Tibial nerve (tissue), 4 donors: ENCODE data around the gene REXO1. TPM values are rescaled to one million over a fixed set of nuclear protein-coding genes. Genes with fewer than 3 reads are reported as not detected.
"Not testable (repeated sequence)": the region's sequence is repeated elsewhere in the genome, so short reads cannot be mapped to it uniquely, and the experiment has no call there.

Experiments
- DNase-seq, 2 donors: peaks; one replicate each; pipeline ENCODE4 v3.0.0-alpha.2; 2019; ENCODE audit warnings: low spot score in 2 of 2
- H3K27ac ChIP-seq, 4 donors: fragments of 200-600 bp; sonication (generic) in 3 of 4; one replicate each; pipeline ENCODE4 v1.5.1; 2017 to 2019; ENCODE audit warnings: mild to moderate bottlenecking in 1 of 4
- H3K27me3 ChIP-seq, 2 donors: fragments of 200-600 bp; sonication (generic) in 1 of 2; one replicate each; pipeline versions ENCODE4 v1.5.1 to v1.6.0; 2017 to 2019
- H3K36me3 ChIP-seq, 3 donors: fragments of 200-600 bp; sonication (generic); one replicate each; pipeline ENCODE4 v1.5.1; 2018 to 2019
- H3K4me1 ChIP-seq, 4 donors: fragments of 200-600 bp; sonication (generic) in 3 of 4; one replicate each; pipeline ENCODE4 v1.5.1; 2017 to 2019
- H3K4me3 ChIP-seq, 4 donors: fragments of 200-600 bp; sonication (generic) in 3 of 4; one replicate each; pipeline ENCODE4 v1.5.1; 2017 to 2019; ENCODE audit warnings: mild to moderate bottlenecking in 1 of 4, moderate library complexity in 1 of 4
- H3K9me3 ChIP-seq, 4 donors: fragments of 200-600 bp; sonication (generic) in 3 of 4; one replicate each; pipeline ENCODE4 v1.5.1; 2017 to 2019
- CTCF ChIP-seq, 5 experiments: fragments of 200-600 bp in 3 of 5; fragments of 450-650 bp in 2 of 5; sonication (generic) in 3 of 5; IDR thresholded peaks; one replicate each; pipeline ENCODE4 v1.5.1; 2016 to 2019; ENCODE audit warnings: antibody characterized with exemption in 5 of 5, mild to moderate bottlenecking in 3 of 5, moderate library complexity in 2 of 5
- EP300 ChIP-seq, 2 donors: sonication (generic); formaldehyde crosslinking; IDR thresholded peaks; one replicate each; pipeline ENCODE4 v1.6.1; 2017; ENCODE audit warnings: antibody characterized with exemption in 2 of 2, mild to moderate bottlenecking in 1 of 2
- POLR2A ChIP-seq, 2 donors: fragments of 450-650 bp; IDR thresholded peaks; one replicate each; pipeline ENCODE4 v1.6.1; 2017; ENCODE audit warnings: antibody characterized with exemption in 2 of 2, mild to moderate bottlenecking in 2 of 2, moderate library complexity in 2 of 2
- WGBS, 2 donors: methylation state at CpG; one replicate each; pipeline ENCODE4 v1.1.5; 2018; 5-methylcytosine and 5-hydroxymethylcytosine counted together
- total RNA-seq, 4 donors: library from RNA; depleted of rRNA; stranded (reverse); fragments of >200 nt; gene quantifications; one replicate each; pipeline ENCODE4 v1.1.0, GENCODE V29; 2016

Gene REXO1
- total RNA-seq, result 10 to 100 TPM; 17.9 to 87.3 (median 31.1) TPM

GRCh38 chr19:1848399-1849131 lies at the start of gene REXO1:
Gene REXO1, minus strand, starts transcription at chr19:1848483. Its CDS starts 125 bp downstream, at chr19:1848358.
- Histone ChIP-seq H3K27ac (peak within 1 kb of the TSS; percentile 98 to 100 (median 98)), H3K4me3 (peak within 1 kb of the TSS; percentile 69 to 92 (median 80)), H3K4me1 (peaks cover 6 to 71% (median 48%) of the 10 kb centered on the region in 4 donors), H3K9me3 (no peaks in the 10 kb centered on the region), H3K36me3 (peaks cover 0 to 18% (median 0%) of the 10 kb centered on the region in 3 donors), H3K27me3 (no peaks in the 10 kb centered on the region)
- peak in 1 of 2 donors; percentile 82 for TF ChIP-seq EP300 (IDR thresholded peaks at IDR 0.05)
- peak; percentile 17 to 61 for TF ChIP-seq POLR2A (IDR thresholded peaks at IDR 0.05)
- peak; percentile 88 to 95 (median 92) for TF ChIP-seq CTCF (IDR thresholded peaks at IDR 0.05)
- 2 to 3% methylated on average over 47 to 60 of the region's 60 CpGs for WGBS, 2 donors
- DNase-seq, result peak; percentile 91 to 98

GRCh38 chr19:1896508-1896907 lies 48.2 kb upstream of the REXO1 start:
- no peak for DNase-seq
- Histone ChIP-seq H3K36me3 (no peaks in the 10 kb centered on the region), H3K4me1 (peaks cover 0 to 20% (median 9%) of the 10 kb centered on the region in 4 donors), H3K9me3 (no peaks in the 10 kb centered on the region), H3K27ac (peak overlapping the region in 3 of 4 donors; percentile 64 to 88 (median 70)), H3K4me3 (no peak overlapping the region), H3K27me3 (no peaks in the 10 kb centered on the region)
- 77 to 84% methylated on average over 13 of the region's 13 CpGs for WGBS, 2 donors
- TF ChIP-seq EP300 (IDR thresholded peaks at IDR 0.05) (no peak), POLR2A (IDR thresholded peaks at IDR 0.05) (no peak), CTCF (IDR thresholded peaks at IDR 0.05) (no peak)

DNA sequence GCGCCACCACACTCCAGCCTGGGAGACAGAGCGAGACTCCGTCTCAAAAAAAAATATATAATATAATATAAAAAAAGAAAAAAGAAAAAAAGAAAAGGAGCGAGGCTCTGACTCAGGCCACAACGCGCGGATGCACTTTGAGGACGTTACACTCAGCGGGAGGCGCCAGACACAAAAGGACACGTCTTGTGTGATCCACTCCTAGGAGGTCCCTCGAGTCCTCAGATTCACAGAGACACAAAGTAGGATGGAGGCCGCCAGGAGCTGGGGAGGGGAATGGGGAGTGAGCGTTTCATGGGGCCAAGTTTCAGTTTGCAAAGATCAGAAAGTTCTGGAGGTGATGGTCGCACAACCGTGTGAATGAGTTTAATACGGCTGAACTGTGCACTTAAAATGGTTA lies 45.5 kb upstream of the REXO1 start:
- peaks cover 0 to 20% (median 9%) of the 10 kb centered on the region in 4 donors for H3K4me1 ChIP-seq
- H3K4me3 ChIP-seq, result no peak overlapping the region
- H3K27ac ChIP-seq, result no peak overlapping the region
- WGBS, 2 donors, result 84 to 87% methylated on average over 17 of the region's 17 CpGs
- no peak for TF ChIP-seq POLR2A (IDR thresholded peaks at IDR 0.05)
- H3K9me3 ChIP-seq, result no peaks in the 10 kb centered on the region
- no peaks in the 10 kb centered on the region for H3K27me3 ChIP-seq
- DNase-seq, result no peak
- no peaks in the 10 kb centered on the region for H3K36me3 ChIP-seq

GRCh38 chr19:1889907-1890306 lies 41.6 kb upstream of the REXO1 start:
- WGBS, 2 donors, result 90 to 100% methylated on average over 1 of the region's 1 CpG
- Histone ChIP-seq H3K4me3 (no peak overlapping the region), H3K9me3 (no peaks in the 10 kb centered on the region), H3K27ac (no peak overlapping the region), H3K27me3 (no peaks in the 10 kb centered on the region), H3K4me1 (peaks cover 0 to 13% (median 0%) of the 10 kb centered on the region in 4 donors), H3K36me3 (no peaks in the 10 kb centered on the region)
- no peak for TF ChIP-seq CTCF (IDR thresholded peaks at IDR 0.05)
- TF ChIP-seq EP300 (IDR thresholded peaks at IDR 0.05), result no peak
- DNase-seq, result no peak

GRCh38 chr19:1888385-1888784 lies 40.1 kb upstream of the REXO1 start:
- Histone ChIP-seq H3K4me3 (no peak overlapping the region), H3K27ac (no peak overlapping the region), H3K36me3 (no peaks in the 10 kb centered on the region), H3K27me3 (no peaks in the 10 kb centered on the region), H3K4me1 (peaks cover 0 to 24% (median 8%) of the 10 kb centered on the region in 4 donors), H3K9me3 (no peaks in the 10 kb centered on the region)
- DNase-seq, result no peak
- TF ChIP-seq CTCF (IDR thresholded peaks at IDR 0.05) (no peak), POLR2A (IDR thresholded peaks at IDR 0.05) (no peak), EP300 (IDR thresholded peaks at IDR 0.05) (no peak)
- 84 to 85% methylated on average over 5 of the region's 5 CpGs for WGBS, 2 donors

- H3K36me3 ChIP-seq, H3K9me3 ChIP-seq, DNase-seq, H3K27me3 ChIP-seq, H3K27ac ChIP-seq, H3K4me3 ChIP-seq: not testable (repeated sequence)
- peaks cover 0 to 44% (median 26%) of the 10 kb centered on the region in 4 donors for H3K4me1 ChIP-seq
- 94% methylated on average over 15 of the region's 15 CpGs for WGBS, 2 donors
These were observed 38.1 kb upstream of the REXO1 start for GRCh38 chr19:1886360-1886759.
